HG02840 (cell line): ENCODE results near the gene MTA1.

ENCODE experiments used
- ATAC-seq: cut with Tn5 transposase; IDR thresholded peaks from one replicate; pipeline ENCODE4 v1.9.1; 2021; ENCODE audit warnings: mild to moderate bottlenecking, moderate library complexity, moderate number of reproducible peaks; ENCODE audit not compliant: unreplicated experiment, low FRiP score

Gene MTA1

GRCh38 chr14:105492971-105493871, 73.6 kb downstream of the MTA1 start:
- no peak for ATAC-seq

GRCh38 chr14:105493921-105494605, 74.4 kb downstream of the MTA1 start:
- no peak for ATAC-seq

GRCh38 chr14:105494606-105494929, 74.9 kb downstream of the MTA1 start:
- no peak for ATAC-seq

- no peak for ATAC-seq
Measured at GRCh38 chr14:105495101-105495989, 75.7 kb downstream of the MTA1 start.

- ATAC-seq = no peak
Measured at GRCh38 chr14:105495990-105496830, 76.6 kb downstream of the MTA1 start.

- no peak for ATAC-seq
Measured at GRCh38 chr14:105496831-105497591, 77.4 kb downstream of the MTA1 start.

GRCh38 chr14:105497671-105498429, 78.2 kb downstream of the MTA1 start:
- ATAC-seq = no peak

- no peak for ATAC-seq
Measured at GRCh38 chr14:105498430-105499255, 79.0 kb downstream of the MTA1 start.

GRCh38 chr14:105499256-105500035, 79.8 kb downstream of the MTA1 start:
- no peak for ATAC-seq

GRCh38 chr14:105500036-105500725, 80.6 kb downstream of the MTA1 start:
- no peak for ATAC-seq

- ATAC-seq = no peak
Measured at GRCh38 chr14:105500726-105501101, 81.1 kb downstream of the MTA1 start.

GRCh38 chr14:105501504-105502291, 82.1 kb downstream of the MTA1 start:
- no peak for ATAC-seq

GRCh38 chr14:105502446-105503295, 83.0 kb downstream of the MTA1 start:
- ATAC-seq = no peak

- no peak for ATAC-seq
Measured at GRCh38 chr14:105503296-105503640, 83.6 kb downstream of the MTA1 start.
